GM21381 (cell line): ENCODE results near the gene WDR54.

Experiments used
- ATAC-seq: cut with Tn5 transposase; IDR thresholded peaks from one replicate; pipeline ENCODE4 v1.9.1; 2021; ENCODE audit warnings: mild to moderate bottlenecking, moderate library complexity; ENCODE audit not compliant: unreplicated experiment

WDR54 gene

GRCh38 chr2:74421221-74421870 lies at the start of gene WDR54, which contains the start of gene C2orf81:
Gene WDR54 (plus strand): TSS chr2:74421730. CDS start chr2:74422154, 424 bp downstream.
Gene C2orf81 (minus strand): TSS chr2:74421619. CDS start chr2:74421560, 59 bp downstream.
- ATAC-seq = peak; percentile 90

GRCh38 chr2:74372674-74373073 lies 48.9 kb upstream of the WDR54 start:
- ATAC-seq = no peak

- ATAC-seq = no peak
These were observed 48.3 kb upstream of the WDR54 start for GRCh38 chr2:74373221-74373676.

GRCh38 chr2:74373985-74374384 lies 47.5 kb upstream of the WDR54 start:
- ATAC-seq = no peak

GRCh38 chr2:74374509-74375205 lies 46.9 kb upstream of the WDR54 start:
- ATAC-seq = no peak

- ATAC-seq = no peak
These were observed 45.7 kb upstream of the WDR54 start for GRCh38 chr2:74375838-74376237.

GRCh38 chr2:74378007-74378406 lies 43.5 kb upstream of the WDR54 start:
- ATAC-seq = no peak

- no peak for ATAC-seq
These were observed 41.4 kb upstream of the WDR54 start, which contains the start of gene DCTN1 for GRCh38 chr2:74379851-74380789. Gene DCTN1 (minus strand): TSS chr2:74380311. CDS start chr2:74380037, 274 bp downstream.

GRCh38 chr2:74381751-74382150 lies 39.8 kb upstream of the WDR54 start:
- no peak for ATAC-seq

- ATAC-seq = no peak
These were observed 38.3 kb upstream of the WDR54 start for GRCh38 chr2:74383254-74383653.

- ATAC-seq = no peak
These were observed 37.5 kb upstream of the WDR54 start for GRCh38 chr2:74384051-74384450.

GRCh38 chr2:74385396-74385795 lies 36.1 kb upstream of the WDR54 start:
- ATAC-seq = no peak

- no peak for ATAC-seq
These were observed 34.2 kb upstream of the WDR54 start for GRCh38 chr2:74387346-74387745.

GRCh38 chr2:74390606-74391005 lies 30.9 kb upstream of the WDR54 start:
- ATAC-seq = no peak

GRCh38 chr2:74391209-74391579 lies 30.3 kb upstream of the WDR54 start:
- ATAC-seq = peak; percentile 14

GRCh38 chr2:74391580-74392448 lies 29.7 kb upstream of the WDR54 start:
- peak; percentile 58 for ATAC-seq

- no peak for ATAC-seq
These were observed 29.1 kb upstream of the WDR54 start for GRCh38 chr2:74392449-74392743.

- no peak for ATAC-seq
These were observed 28.0 kb upstream of the WDR54 start for GRCh38 chr2:74393525-74393924.

- no peak for ATAC-seq
These were observed 25.4 kb upstream of the WDR54 start for GRCh38 chr2:74396149-74396548.

- ATAC-seq = no peak
These were observed 21.7 kb upstream of the WDR54 start for GRCh38 chr2:74399785-74400184.
